A172 (cell line): ENCODE results near the gene ZNF302. TPM values are rescaled to one million over a fixed set of nuclear protein-coding genes. Genes with fewer than 3 reads are reported as not detected.
"Not testable (repeated sequence)": the region's sequence is repeated elsewhere in the genome, so short reads cannot be mapped to it uniquely, and the experiment has no call there.

Experiments
- DNase-seq: peaks from one replicate; pipeline ENCODE4 v3.0.0-alpha.2; 2015; ENCODE audit warnings: low spot score
- total RNA-seq: library from RNA; depleted of rRNA; stranded (reverse); fragments of >200 nt; shearing (Covaris generic); gene quantifications from 2 replicates; pipeline ENCODE4 v1.2.3, GENCODE V29; 2014

Gene ZNF302
- total RNA-seq, 1 experiment from 2014 or later, result 2.5 TPM

DNA sequence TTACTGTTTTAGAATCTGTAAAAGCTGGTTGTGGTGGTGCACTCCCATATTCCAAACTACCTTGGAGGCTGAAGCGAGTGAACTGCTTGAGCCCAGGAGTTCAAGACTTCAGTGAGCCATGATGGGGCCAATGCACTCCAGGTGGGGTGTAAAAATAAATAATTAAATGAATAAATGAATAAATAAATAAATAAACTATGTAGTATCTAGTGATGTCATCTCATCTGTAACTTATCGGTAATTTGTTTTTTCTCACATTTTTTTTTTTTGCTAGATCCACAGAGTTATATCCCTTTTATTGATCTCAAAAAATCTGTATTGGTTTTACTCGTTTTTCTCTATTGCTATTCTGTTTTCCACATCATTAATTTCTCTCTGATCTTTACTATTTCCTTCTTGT is 5.5 kb upstream of the ZNF302 start:
- DNase-seq, result no peak

DNA sequence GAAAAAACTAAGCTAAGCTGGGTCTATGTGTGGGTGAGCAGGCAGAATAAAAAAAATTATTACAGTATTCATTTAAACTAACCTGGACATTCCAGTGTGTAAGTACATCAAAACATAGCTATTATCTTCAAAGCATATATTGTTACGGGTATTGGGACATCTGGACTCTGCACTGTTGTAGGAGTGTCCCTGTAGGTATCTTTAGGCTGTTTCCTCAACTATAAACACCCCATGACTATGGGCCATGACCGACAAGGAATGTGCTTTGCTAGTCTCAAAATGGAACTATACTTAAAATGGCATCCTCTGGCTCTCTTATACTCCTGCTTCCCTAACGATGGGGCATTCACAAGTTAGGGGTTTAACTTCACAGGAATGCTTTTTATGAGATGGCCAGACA is 3.9 kb upstream of the ZNF302 start:
- DNase-seq, result no peak

DNA sequence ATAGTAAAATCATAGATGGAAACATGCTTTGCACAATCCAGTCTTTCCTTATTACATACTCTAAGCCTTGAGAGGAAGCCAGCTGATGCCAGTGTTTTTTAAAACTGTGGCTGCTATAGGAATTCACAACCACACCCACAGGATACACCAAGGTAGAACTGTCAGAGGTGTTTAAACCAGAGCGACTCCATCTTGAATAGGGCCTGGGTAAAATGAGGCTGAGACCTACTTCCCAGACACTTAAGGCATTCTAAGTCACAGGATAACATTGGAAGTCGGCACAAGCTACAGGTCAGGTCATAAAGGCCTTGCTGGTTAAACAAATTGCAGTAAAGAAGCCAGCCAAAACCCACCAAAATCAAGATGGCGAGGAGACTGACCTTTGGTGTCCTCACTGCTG is 2.2 kb upstream of the ZNF302 start:
- DNase-seq, result no peak

DNA sequence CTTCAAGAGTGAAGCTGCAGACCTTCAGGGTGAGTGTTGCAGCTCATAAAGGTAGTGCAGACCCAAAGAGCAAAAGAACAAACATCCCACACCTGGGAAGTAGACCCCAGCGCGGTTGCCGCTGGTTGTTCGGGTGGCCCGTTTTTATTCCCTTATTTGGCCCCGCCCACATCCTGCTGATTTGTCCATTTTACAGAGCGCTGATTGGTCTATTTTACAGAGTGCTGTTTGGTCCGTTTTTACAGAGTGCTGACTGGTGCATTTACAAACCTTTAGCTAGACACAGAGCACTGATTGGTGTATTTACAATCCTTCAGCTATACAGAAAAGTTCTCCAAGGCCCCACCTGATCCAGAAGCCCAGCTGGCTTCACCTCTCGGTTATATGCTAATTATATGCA is 1.6 kb upstream of the ZNF302 start:
- DNase-seq, result no peak

DNA sequence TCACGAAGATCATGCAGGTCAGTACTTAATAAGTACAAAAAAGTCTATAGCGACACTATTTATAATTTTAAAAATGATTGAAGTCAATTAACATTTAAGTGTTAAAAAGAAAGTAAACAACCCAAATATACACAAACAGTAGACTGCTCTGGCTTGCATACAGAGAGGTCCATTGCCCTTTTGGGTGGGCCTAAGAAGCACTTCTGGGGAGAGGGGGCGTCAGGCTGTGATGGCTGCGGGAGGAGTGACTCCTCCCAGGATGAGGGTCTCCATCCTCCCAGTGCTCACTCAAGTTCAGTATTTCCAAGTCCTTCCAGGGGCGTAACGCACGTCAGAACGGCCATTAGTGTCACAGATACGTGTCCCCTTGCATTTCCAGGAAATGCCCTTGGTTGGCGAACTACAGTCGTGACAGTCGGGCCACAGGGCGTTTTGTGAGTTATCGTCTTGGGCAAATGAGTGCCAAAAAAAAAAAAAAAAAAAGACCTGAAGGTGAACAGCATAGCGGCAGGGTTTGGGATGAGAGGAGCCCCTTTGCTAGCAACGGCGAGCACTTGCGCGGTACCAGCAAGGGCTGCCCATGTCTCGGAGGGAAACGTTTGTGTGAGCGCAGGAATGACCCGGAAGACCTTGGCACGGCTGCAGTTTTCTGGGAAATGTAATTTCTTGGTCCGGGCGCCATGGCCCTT is 637 bp upstream of the ZNF302 start, which contains the start of gene SCGB2B2:
Gene SCGB2B2, minus strand, starts transcription at position 463 of the 689 bp plus-strand sequence. CDS start 82,596 bp downstream, outside the sequence.
- DNase-seq, result no peak

DNA sequence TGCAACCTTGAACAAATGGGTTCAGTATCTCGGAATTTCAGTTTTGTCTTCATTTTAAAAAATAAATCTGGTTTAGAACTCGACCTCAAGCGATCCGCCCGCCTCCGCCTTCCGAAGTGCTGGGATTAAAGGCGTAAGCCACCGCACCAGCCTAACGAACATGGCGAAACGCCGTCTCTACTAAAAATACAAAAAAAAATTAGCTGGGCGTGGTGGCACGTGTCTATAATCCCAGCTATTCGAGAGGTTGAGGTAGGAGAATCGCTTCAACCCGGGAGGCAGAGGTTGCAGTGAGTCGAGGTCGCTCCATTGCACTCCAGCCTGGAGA is 571 bp downstream of the ZNF302 start:
- no peak for DNase-seq

DNA sequence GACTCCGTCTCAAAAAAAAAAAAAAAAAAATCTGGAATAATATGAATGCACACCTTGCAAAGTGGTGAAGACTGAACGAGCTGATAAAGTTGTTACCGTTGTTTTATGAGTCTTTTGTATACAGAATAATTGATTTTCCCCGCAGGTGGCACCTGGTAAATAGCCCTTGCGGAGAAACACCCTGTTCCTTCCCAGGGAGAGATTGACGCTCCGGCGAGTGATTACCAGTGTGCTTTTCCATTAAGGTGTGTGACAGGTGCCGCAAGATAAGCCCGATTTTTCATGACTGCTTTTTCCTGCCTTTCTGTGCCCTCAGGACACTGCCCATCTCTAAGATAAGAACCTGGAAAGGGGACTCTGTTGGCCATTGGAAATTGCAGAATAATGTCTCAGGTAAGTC is 943 bp downstream of the ZNF302 start:
- DNase-seq, result no peak

DNA sequence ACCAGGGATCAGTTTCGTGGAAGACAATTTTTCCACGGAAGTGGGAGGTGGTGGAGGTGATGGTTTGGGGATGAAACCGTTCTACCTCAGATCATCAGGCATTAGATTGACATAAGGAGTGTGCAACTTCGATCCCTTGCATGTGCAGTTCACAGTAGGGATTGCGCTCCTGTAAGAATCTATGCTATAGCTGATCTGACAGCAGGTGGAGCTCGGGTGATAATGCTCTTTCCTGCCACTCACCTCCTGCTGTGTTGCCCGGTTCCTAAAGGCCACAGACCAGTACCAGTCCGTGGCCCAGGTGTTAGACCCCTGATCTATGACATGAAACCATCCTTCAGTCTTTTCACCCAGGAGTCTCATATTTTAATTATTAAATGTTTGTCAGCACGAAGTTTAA is 4.0 kb downstream of the ZNF302 start:
- no peak for DNase-seq

DNA sequence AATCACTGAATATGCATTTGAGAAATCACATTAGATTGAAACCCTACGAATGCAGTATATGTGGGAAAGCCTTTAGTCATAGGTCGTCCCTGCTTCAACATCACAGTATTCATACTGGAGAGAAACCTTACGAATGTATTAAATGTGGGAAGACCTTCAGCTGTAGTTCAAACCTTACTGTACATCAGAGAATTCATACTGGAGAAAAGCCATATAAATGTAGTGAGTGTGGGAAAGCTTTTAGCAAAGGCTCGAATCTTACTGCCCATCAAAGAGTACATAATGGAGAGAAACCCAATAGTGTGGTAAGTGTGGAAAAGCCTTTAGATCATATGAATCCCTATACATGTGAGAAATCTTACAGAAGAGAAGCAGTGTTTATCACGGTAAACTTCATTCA is 7.8 kb downstream of the ZNF302 start:
- DNase-seq, result not testable (repeated sequence)

DNA sequence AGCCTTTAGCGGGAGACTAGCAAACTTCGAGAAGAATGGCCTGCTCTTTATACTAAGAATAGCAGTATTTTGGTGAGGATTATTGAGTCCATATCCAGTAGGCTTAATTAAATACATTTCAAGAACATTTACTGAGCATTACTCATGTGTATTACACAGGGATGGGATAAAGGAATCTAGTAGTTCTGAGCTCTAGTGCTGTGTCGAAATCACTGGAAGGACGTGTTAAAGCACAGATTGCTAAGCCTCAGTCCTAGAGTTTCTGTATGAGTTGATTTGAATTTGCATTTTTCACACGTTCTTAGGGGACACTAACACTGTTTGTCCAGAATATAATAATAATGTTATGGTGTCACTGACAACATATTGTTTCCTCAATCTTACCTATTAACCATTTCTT is 9.0 kb downstream of the ZNF302 start:
- DNase-seq, result no peak

DNA sequence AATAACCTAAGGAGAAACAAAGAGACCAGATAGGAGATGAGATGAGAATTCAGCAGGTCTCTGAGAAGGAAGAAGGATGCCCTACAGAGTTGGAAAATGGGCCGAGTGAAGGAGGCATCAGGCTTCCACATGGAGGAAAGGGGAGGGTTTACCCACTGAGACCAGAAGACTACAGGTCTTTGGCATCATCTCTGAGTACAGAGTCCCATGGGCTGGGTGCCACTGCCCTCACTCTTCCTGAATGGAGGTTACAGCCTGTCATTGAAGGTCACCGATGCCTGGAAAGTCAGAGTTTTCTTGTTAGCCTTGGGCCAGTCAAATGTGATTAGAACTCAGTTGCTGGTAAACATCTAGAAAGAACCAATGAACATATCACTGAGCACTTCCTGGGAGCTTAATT is 9.9 kb downstream of the ZNF302 start:
- no peak for DNase-seq

DNA sequence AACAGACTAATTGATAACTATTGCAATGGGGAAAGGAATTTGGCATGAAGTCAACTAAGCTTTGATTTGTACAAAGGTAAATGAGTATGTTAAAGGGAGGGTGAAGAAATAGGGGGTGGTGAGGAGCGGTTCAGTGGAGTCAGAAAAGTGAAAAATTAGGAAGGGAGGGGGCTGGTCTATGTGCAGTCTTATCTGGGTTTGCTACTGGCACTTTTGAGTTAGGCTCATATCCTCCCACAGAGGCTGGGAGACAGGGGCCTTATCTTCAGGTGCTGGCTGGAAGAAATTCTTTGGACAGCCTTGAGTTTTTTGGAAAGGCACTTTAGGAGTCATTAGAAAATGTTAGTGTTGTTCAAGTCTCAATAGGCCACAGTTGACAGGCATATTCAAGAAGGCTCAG is 11.1 kb downstream of the ZNF302 start:
- no peak for DNase-seq

DNA sequence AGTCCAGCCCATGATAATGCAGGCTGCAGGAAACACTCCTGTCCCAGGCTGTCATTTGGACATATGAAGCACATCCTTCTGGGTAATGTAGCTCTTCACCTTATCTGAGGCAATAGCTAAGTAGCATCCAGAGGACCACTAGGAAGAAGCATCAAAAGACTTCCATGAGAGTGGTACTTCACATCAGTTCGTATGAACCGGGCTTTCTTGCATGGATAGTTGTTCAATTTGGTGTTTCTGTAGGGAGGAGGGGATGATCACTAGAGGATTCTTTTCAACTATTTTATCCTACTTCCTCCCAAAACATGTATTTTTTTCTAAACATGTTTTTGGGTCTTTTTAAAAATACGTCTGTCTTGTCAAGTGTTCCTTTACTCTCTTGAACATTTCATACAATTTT is 12.9 kb downstream of the ZNF302 start:
- DNase-seq, result no peak

DNA sequence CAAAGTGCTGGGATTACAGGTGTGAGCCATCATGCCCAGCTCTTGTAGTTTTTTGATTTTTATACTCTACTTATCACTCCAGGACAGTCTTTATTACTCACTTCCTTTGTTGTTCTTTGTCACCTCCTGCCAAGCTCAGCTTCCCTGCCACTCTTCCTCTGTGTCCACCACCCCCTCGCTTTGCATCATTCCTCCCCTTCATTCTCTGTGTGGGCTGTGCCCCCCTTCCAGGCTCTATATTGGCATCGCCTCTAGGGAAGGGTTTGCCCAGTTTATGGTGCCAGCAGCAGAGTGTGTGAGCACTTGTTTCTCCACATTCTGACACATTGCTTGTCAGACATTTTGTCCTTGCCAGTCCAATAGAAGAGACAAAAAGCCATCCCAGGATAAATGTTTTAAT is 15.1 kb downstream of the ZNF302 start:
- DNase-seq, result no peak

DNA sequence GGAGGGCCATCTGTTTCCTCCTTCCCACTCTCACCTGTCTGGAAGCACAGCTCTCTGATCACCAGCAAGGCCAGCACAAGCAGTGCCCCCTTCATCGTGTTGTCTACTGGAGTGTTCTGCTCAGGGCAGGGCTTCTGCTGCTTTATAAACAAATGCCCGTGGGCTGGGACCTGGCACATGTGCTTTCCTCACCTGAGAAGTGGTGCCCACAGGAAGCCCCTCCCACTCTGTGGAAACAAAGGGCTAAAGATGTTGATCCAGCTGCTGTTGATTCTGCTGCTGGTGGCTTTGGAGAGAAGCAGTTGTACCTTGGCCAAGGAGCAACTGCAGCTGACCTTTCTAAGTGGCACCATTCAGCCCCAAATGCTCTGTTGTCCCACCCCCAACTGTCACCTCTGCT is 30.2 kb downstream of the ZNF302 start:
- DNase-seq, result no peak

DNA sequence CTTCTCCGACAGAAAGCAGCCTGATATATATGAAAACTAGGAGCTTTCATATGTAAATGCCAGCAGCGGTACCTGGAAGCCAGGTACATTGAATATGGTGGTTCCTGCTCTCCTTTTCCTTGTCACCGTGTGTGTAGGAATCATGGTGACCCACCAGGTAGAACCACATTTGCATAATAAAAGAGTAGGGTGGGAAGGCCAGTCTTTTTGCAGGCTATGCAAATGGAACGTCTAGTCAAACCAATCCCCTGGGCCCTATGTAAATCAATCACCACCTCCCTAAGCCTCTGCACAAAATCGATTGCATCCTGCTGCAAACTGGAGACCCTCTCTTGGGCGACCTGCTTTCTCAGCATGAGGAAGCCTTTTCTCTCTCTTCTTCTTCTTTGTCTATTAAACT is 34.4 kb downstream of the ZNF302 start:
- DNase-seq, result no peak

DNA sequence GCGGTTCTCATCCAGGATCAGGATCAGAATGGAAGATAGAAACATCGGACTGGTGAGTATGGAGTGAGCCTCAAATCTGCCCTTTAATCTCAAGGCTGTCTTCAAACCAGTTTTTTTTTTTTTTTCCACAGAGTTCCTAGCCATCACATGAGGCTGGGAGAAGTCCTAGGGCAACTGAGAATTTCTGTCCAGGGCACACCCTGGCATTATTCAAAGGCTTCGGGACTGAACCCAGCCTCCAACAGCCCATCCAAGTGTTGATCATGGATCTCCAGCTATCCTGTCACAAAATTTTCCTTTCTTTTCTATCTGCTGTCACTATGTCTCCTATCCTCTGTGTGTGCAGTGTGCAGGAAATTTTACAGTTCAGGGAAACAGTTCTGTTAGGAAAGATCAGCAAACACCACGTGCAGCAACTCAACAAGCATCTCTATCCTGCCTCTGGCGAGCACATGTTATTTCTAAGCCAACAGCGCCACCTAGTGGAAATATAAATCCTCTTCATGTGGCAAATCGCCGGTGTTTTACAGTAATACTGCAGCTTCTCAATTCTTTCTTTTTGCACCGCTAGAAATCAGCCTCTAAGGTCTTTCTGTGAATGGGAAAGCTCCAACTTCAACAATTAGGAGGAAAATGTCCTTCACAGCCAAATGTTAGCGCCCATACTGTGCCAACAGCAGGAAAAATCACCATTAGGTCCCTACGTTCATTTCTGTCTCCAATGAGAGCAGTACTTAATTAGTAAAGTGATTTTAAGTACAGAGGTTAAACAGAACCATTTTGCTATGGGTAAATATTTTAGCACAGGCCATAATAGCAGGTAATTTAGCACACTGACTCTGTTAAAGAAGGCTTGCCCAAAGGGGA is 35.1 kb downstream of the ZNF302 start:
- peak; percentile 71 for DNase-seq

DNA sequence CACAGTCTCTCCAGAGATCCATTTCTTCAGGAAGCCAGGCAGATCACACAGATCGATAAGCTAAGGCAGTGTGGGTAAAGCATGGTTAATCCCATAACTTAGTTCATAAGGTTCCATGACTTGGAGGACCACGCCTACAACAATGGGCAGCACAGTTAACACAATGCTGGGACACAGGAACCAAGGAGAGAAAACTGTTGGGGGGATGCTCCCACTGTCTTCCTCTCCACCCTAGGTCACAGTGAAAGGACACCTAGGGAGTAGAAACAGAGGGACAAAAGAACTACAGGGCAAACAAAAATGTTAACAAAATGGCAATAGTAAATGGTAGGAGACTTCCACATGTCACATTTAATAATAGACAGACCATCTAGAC is 35.8 kb downstream of the ZNF302 start:
- no peak for DNase-seq

DNA sequence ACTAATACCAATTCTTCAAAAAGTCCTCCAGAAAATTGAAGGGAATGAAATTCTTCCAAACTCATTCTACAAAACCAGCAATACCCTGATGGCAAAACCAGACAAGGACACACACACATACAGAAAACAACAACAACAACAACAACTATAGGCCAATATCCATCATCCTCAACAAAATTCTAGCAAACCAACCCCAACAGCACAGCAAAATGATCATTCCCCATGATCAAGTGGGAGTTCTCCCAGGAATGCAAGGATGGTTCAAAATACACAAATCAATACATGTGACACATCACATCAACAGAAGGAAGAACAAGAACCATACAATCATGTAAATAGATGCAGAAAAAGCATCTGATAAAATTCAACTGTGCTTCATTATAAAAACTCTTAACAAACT is 37.9 kb downstream of the ZNF302 start:
- DNase-seq, result no peak

DNA sequence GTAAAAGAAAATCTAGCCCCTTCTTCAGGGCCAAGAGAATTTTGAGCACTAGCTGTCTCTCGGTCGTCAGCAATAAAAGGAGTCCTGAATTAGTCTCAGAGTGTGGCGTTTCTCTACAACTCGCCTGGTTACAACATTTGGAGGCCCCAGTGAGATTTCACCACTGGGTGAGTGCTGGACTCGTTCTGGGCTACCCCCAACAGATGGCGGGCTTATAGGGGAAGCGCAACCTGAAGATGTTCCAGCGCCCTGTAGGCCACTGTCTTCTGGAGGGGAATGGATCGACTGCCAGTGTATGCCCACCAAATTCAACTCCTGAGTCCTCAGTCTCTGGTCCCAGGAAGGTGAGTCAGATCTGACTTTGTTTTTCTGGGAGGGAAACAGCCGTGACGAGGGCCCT is 44.9 kb downstream of the ZNF302 start:
- DNase-seq, result no peak

DNA sequence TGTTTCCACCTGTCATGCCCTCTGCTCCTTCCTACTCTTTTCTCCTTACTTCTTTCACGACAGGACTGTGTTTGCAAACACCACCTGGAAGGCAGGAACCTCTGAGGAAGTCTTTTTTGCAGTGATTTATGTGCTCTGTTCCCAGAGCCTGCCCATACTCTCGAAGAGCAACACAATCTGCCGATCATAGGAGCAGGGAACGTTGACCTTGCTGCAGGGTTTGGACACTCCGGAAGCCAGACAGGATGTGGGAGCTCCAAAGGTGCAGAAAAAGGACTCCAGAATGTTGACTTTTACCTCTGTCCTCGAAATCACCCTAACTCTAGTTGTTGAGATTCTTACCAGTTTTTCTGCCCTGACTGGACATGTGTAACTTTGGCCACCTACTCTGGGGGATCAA is 47.9 kb downstream of the ZNF302 start:
- DNase-seq, result no peak

DNA sequence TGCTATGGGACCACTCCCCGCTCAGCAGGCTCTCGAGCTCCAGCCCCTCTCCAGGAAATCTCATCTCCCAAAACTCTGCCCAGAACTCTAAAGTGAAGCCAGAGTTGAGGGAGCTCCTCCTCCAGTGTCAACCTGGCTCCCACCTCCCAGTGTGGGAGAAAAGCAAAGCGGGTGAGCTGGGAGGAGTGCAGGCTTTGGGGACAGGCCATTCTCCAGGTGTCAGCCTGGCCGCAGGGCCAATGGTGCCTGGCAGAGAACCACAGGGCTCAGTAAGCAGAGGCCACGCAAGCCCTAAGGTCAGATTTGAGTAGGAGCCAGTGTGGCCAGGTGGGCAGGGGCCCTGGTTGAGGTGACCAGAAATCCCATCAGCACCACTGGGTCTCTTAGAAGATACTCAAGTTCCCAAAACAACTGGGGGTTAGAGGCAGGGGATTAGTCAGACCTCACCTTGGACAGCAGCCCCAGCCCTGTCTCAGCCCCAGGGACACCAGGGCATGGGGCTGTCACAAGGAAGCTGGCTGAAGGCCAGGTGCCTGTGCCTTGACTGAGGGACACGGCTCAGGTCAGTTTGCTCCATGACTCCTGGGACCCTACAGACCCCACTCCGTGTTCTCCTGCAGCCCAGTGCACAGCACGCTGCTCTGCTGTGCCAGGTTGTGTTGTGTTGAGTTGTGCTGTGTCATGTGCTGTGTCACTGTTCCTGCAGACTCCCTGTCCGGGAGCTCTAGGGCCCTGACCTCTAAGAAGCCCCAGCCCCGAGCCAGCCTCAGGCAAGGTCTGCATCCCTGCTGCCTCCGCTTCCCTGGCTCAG is 53.7 kb downstream of the ZNF302 start:
- DNase-seq, result no peak

DNA sequence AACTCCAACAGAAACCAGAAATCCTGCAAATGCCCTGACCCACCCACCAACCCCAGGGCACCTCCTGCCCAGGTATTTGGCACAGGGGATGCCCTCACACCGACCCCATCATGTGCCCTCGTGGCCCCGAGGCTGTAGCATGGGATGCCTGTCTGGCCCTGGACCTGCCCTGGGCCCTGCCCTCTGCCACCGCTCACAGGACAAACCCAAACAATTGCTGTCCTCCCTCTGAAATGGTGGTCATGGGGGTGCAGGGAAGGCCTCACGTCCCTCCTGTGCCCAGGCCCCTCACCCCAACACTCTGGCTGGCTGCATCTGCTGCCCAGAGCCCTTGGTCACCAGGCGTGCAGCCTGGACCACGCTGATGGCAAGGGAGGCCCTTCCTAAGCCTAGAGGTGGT is 54.5 kb downstream of the ZNF302 start:
- no peak for DNase-seq
